ENCODE results near the gene DAGLB.

DAGLB gene

GRCh38 chr7:6438427-6438826 is 9.3 kb downstream of the DAGLB start:
- H3K36me3 ChIP-seq (replicated peaks; ENCODE audit: insufficient read depth, low read length): peaks cover 6% of the 10 kb centered on the region
- peaks cover 33% of the 10 kb centered on the region for H3K4me1 ChIP-seq (ENCODE audit: low read length)
- peaks cover 77% of the 10 kb centered on the region for H3K79me2 ChIP-seq (ENCODE audit: low read length)
- H3K27me3 ChIP-seq (replicated peaks; ENCODE audit: insufficient read depth, low read length): no peaks in the 10 kb centered on the region
- H3K4me3 ChIP-seq (ENCODE audit: low read length): no peak overlapping the region
- H3F3A ChIP-seq (ENCODE audit: insufficient read depth, low read length): peaks cover 40% of the 10 kb centered on the region
- H3K9ac ChIP-seq (ENCODE audit: low read length): peak overlapping the region; percentile 46; the same call in 1 of the 2 replicates
- H3K27ac ChIP-seq (ENCODE audit: low read length): peak overlapping the region; percentile 96
- no peaks in the 10 kb centered on the region for H3K9me2 ChIP-seq (replicated peaks; ENCODE audit: insufficient read depth, low read length)
- H4K20me1 ChIP-seq (ENCODE audit: insufficient read depth, low read length): no peaks in the 10 kb centered on the region
- peak; percentile 85 for DNase-seq
- H3K4me2 ChIP-seq (ENCODE audit: low read depth, low read length): peak overlapping the region; percentile 68
- TF ChIP-seq EZH2phosphoT487 (IDR thresholded peaks at IDR 0.05; ENCODE audit: low read length) (no peak), EZH2 (optimal IDR thresholded peaks at IDR 0.05; ENCODE audit: low read depth, low read length) (no peak)
- TF ChIP-seq, protein P1, sequence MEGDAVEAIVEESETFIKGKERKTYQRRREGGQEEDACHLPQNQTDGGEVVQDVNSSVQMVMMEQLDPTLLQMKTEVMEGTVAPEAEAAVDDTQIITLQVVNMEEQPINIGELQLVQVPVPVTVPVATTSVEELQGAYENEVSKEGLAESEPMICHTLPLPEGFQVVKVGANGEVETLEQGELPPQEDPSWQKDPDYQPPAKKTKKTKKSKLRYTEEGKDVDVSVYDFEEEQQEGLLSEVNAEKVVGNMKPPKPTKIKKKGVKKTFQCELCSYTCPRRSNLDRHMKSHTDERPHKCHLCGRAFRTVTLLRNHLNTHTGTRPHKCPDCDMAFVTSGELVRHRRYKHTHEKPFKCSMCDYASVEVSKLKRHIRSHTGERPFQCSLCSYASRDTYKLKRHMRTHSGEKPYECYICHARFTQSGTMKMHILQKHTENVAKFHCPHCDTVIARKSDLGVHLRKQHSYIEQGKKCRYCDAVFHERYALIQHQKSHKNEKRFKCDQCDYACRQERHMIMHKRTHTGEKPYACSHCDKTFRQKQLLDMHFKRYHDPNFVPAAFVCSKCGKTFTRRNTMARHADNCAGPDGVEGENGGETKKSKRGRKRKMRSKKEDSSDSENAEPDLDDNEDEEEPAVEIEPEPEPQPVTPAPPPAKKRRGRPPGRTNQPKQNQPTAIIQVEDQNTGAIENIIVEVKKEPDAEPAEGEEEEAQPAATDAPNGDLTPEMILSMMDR (IDR thresholded peaks at IDR 0.05; ENCODE audit: low read length): no peak
- H2AFZ ChIP-seq (ENCODE audit: low read length): no peak overlapping the region
- H3K9me3 ChIP-seq (replicated peaks; ENCODE audit: insufficient read depth, low read length): no peaks in the 10 kb centered on the region

- H3K4me3 ChIP-seq (ENCODE audit: low read length): no peak overlapping the region
- DNase-seq: no peak
Measured at GRCh38 chr7:6437251-6437650, 10.5 kb downstream of the DAGLB start.

GRCh38 chr7:6436385-6436685 is 11.4 kb downstream of the DAGLB start:
- Histone ChIP-seq H2AFZ (ENCODE audit: low read length) (peak overlapping the region; percentile 59), H3K4me2 (ENCODE audit: low read depth, low read length) (peak overlapping the region; percentile 69), H3K27ac (ENCODE audit: low read length) (peak overlapping the region; percentile 96), H3K9ac (ENCODE audit: low read length) (peak overlapping the region; percentile 47), H3K9me2 (replicated peaks; ENCODE audit: insufficient read depth, low read length) (no peaks in the 10 kb centered on the region), H3K36me3 (replicated peaks; ENCODE audit: insufficient read depth, low read length) (peaks cover 9% of the 10 kb centered on the region), H3K4me3 (ENCODE audit: low read length) (peak overlapping the region; percentile 41), H3K9me3 (replicated peaks; ENCODE audit: insufficient read depth, low read length) (no peaks in the 10 kb centered on the region), H3F3A (ENCODE audit: insufficient read depth, low read length) (peaks cover 40% of the 10 kb centered on the region), H3K4me1 (ENCODE audit: low read length) (peaks cover 33% of the 10 kb centered on the region), H4K20me1 (ENCODE audit: insufficient read depth, low read length) (no peaks in the 10 kb centered on the region), H3K79me2 (ENCODE audit: low read length) (peaks cover 66% of the 10 kb centered on the region), H3K27me3 (replicated peaks; ENCODE audit: insufficient read depth, low read length) (no peaks in the 10 kb centered on the region)
- DNase-seq: peak; percentile 83
- TF ChIP-seq EZH2phosphoT487 (IDR thresholded peaks at IDR 0.05; ENCODE audit: low read length): no peak
- TF ChIP-seq, protein P1 (IDR thresholded peaks at IDR 0.05; ENCODE audit: low read length): no peak
- no peak for TF ChIP-seq EZH2 (optimal IDR thresholded peaks at IDR 0.05; ENCODE audit: low read depth, low read length)

More at GRCh38 chr7:6437251-6437650, 10.5 kb downstream of the DAGLB start:
- peaks cover 9% of the 10 kb centered on the region for H3K36me3 ChIP-seq (replicated peaks; ENCODE audit: insufficient read depth, low read length)
- H3K27ac ChIP-seq (ENCODE audit: low read length): peak overlapping the region; percentile 96
- H3K9me2 ChIP-seq (replicated peaks; ENCODE audit: insufficient read depth, low read length): no peaks in the 10 kb centered on the region
- H3K9me3 ChIP-seq (replicated peaks; ENCODE audit: insufficient read depth, low read length): no peaks in the 10 kb centered on the region
- TF ChIP-seq, protein P1 (IDR thresholded peaks at IDR 0.05; ENCODE audit: low read length): no peak
- TF ChIP-seq EZH2phosphoT487 (IDR thresholded peaks at IDR 0.05; ENCODE audit: low read length) (no peak), EZH2 (optimal IDR thresholded peaks at IDR 0.05; ENCODE audit: low read depth, low read length) (no peak)
- H2AFZ ChIP-seq (ENCODE audit: low read length): no peak overlapping the region
- peaks cover 40% of the 10 kb centered on the region for H3F3A ChIP-seq (ENCODE audit: insufficient read depth, low read length)
- H4K20me1 ChIP-seq (ENCODE audit: insufficient read depth, low read length): no peaks in the 10 kb centered on the region
- peaks cover 75% of the 10 kb centered on the region for H3K79me2 ChIP-seq (ENCODE audit: low read length)
- no peaks in the 10 kb centered on the region for H3K27me3 ChIP-seq (replicated peaks; ENCODE audit: insufficient read depth, low read length)
- H3K9ac ChIP-seq (ENCODE audit: low read length): no peak overlapping the region
- peak overlapping the region; percentile 68 for H3K4me2 ChIP-seq (ENCODE audit: low read depth, low read length)
- peaks cover 33% of the 10 kb centered on the region for H3K4me1 ChIP-seq (ENCODE audit: low read length)
